GM19351 (cell line): ENCODE measurements around the gene ARHGAP10.
"Not testable (repeated sequence)": the region's sequence is repeated elsewhere in the genome, so short reads cannot be mapped to it uniquely, and the experiment has no call there.

Experiments
- ATAC-seq: cut with Tn5 transposase; IDR thresholded peaks from one replicate; pipeline ENCODE4 v1.9.1; 2021; ENCODE audit warnings: mild to moderate bottlenecking, moderate library complexity; ENCODE audit not compliant: unreplicated experiment

ARHGAP10 gene

DNA sequence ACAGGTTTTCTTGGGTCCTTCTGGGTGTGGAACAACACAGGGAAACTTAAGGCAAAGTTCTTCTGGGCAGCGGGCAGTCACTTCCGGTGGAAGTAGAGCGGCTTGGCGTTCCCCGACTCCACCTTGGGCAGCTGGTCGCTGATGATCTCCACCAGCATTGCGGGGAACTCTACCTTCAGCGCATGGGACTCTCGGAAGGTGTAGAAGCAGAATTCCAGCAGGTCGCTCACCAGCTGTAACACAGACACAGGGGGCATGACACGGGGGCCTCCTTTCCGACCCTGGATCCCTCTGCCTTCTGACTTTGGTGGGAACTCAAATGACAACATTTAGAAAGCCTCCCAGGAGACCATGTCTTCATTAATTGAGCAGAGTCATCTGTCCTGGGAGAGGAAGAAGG is 349.4 kb downstream of the ARHGAP10 start:
- no peak for ATAC-seq

DNA sequence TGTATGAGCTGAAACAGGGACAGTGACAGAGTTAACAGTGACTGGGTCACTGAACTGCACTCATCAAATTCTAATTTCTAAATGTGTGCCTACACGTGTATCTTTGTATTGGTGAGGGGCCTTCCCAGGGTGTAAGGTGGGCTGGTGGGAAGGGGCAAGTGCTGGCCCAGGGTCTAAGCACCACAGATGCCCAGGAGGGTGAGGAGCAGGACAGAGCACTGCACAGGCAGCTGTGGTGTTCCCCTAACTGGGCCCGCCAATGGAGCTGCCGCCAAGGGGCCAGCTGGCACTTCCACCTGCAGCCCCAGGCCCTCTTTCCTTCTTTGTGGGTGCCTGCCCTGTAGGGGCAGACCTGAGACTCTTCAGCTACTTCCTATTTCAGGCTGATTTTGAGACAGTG is 349.9 kb downstream of the ARHGAP10 start:
- ATAC-seq, result no peak

- ATAC-seq, result not testable (repeated sequence)
Measured at GRCh38 chr4:148083073-148083472, 351.2 kb downstream of the ARHGAP10 start.

DNA sequence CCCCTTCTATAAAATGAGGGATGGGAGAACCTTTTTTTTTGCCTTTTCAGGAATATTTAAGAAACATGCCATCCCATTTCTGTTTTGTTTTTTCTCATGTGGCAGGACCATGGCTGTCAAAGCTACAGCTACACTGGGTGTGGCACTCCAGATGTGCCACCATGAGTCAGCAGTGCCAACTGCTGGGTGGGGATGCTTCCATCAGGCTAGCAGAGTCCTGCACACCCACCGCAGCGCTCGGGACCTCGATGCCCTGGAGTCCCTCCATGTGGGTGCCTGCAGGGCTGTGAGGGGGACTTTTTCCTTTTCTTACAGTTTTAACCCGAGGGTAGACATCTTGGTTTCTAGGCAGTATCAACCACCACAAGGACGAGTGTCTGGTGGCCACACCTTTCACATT is 357.7 kb downstream of the ARHGAP10 start:
- ATAC-seq, result no peak

- no peak for ATAC-seq
Measured at GRCh38 chr4:148090029-148090428, 358.1 kb downstream of the ARHGAP10 start.

DNA sequence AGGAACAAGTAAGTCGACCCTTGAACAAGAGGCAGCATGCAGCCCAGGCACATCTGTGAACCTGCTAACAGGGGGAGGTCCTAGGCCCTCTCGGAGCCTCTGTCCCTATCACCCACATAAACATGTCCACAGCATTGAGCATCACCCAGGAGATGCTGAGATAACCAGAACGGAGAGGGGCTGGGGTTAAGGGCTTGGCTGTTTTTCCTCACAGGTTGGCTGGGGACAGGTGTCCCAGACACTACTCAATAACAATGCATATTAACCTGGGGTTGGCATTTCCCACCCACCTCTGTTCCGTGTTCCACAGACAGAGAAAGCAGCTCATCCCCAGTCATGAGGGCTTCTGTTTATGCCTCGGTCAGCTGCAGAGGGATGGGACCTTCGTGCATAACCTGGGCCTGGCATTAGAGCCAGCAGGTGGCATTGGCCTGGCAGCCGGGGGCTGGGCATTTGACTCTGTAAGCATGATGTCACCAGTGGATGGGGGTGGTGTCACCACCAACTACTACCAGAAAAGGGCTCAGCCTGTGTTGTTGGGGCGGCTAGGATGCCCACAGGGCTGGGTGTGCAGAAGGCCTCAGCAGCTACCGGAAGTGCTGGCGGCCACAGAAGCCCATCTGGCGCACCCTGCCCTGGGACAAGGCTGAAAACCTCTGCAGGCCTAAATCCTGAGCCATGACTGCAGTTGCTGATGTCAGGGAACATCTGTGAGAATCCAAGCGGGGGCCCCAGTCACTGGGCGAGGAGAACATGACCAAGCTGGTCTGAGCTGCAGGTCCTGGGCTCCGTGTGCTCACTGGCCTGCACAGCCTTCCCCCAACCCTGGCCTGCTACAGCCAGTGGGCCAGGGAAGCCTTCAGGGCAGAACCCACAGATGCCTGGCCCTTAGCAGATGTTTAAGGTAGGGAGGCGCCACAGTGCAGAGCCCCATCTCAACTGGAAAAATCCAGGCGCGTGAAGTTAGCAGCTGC is 358.9 kb downstream of the ARHGAP10 start:
- no peak for ATAC-seq

- no peak for ATAC-seq
Measured at GRCh38 chr4:148091896-148092295, 360.0 kb downstream of the ARHGAP10 start.

DNA sequence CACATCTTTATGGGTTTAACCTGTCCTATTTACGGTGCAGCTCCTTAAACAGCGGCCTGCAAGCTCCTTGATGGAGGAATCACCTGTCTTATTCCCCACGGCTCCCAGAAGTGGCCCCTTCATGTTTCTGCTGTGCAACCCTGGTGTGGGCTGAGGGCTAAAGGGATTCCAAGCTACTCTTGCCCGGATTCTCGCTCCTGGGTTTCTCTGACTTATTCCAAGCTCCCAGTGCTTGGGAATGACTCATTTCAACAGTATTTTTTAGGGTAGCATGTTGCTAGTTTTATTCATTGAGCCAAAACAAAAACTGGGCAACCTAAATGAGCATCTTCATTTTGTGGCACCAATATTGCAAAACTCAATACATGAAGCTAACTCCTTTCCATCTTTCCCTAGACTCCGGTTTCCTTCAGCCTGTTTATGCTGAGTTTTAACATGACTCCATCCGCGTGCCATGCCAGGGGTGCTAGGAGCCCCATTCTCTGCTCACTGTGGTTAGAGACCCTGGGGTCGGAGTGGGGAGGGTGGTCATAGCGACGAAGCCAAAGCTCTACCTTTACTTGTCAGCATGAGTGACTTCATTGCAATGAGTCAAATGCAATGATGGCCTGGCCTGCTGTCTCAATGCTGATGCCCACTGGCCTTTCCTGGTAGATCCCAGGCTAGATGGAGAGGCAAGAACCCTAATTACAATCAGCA is 360.6 kb downstream of the ARHGAP10 start:
- no peak for ATAC-seq

DNA sequence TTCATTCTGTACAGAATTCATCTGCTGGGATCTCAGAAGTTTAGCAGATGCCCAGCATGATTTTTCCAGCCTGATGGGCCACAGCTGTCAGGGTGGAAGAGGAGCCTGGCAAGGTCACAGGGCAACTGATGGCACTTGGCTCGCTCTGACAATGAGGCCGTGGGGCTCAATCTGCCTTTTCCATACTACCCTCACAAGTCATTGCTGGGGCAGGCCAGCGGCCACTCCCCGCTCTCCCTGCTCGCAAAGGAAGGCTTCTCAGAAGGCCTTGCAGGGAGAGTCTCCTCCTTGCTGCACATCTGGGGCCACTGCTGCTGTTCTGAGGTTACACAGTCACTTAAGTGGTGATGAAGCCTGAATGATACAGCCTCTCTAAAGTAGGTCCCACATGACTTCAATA is 361.2 kb downstream of the ARHGAP10 start:
- no peak for ATAC-seq

- ATAC-seq, result no peak
Measured at GRCh38 chr4:148094149-148094548, 362.3 kb downstream of the ARHGAP10 start.

DNA sequence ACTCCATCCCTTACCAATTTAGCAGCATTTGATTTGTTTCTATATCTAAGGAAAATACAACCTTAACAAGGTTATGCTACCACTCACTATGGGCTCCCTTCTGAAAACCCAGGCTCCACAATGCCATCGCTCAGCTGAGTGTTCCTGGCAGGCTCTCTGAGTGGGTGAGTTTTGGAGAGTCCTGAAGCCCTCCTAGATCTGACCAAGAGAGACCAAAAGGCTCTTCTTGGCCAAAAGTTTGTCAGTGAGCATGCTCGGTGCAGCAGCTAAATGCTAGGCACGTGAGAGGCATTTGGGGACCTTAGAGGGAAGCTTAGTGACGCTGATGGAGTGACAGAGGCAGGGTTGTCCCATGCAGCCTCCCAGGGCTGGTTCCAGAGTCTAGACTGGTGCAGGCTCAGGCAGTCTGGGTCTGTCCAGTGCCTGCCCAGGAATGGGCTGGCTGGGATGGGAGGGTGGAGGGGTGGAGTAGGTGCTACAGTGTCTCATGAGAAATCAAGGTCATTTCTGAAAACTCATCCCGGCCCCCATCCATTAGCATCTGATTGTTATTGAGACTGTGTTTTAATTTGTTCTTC is 363.5 kb downstream of the ARHGAP10 start:
- no peak for ATAC-seq

DNA sequence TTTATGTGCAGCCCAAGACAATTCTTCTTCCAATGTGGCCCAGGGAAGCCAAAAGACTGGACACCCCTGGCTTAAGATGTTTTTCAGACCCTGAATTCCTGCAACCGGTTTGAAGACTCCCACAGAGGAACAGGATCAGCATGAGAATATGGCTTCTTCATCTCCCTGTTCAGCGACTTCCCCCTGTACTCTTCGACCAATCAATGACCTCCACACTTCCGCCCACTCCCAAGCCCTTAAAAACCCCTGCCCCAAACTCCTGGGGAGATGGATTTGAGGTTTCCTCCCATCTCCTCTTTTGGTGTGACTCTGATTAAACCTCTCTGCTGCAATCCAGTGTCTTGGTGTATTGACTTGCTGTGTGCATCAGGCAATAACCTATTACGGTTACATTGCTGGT is 365.9 kb downstream of the ARHGAP10 start:
- ATAC-seq, result no peak

GRCh38 chr4:148101235-148101634 is 369.3 kb downstream of the ARHGAP10 start:
- ATAC-seq, result no peak

DNA sequence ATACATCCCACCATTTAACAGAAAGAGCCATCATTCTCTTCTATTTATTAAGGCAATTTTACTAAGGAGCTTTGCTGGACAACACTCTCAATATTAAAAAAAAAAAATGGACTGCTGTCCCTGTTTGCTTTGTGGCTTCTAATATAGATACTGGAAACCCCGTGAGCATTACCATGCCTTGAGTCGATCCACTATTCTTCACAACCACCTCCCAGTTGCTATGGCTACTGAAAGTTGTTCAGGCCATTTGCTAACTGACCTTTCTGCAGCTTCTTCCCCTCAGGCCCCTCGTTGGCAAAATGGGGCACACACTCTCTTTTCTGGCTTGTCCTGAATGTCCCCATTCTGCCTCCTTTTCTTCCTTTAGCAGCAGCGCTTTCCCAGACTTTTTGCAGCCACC is 369.9 kb downstream of the ARHGAP10 start:
- no peak for ATAC-seq

DNA sequence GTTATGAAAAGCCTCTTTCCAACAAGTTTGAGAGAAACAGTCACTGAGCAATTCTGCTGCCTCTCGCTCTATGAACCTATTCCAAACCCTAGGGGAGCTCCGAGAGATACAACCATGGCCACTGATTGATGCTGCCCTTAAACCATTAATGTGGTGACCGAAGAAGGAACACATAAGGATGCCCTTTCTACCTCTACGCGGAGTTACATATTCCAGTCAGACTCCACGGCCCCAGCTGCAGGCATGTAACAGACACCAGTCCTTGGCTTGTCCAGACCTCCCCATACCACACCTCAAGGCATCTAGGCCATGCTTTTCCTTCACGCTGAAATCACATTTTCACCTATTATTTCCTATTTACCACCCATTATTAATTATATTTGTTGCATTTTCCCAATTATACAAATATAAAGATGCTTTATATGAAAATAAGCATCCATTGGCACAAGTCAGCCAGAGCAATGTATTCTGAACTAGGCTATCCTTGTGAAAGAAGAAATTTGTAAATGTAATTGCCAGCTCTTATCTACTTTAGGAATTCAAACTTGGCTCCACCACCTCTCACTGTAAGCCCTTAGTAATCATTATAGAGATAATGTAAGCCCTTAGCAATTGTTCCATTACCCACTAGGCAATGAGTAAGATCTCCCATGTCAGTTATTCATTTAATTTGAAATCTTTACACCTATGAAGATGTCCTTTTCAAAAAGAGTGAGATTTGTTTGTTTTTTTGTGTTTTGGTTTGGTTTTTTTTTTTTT is 371.9 kb downstream of the ARHGAP10 start:
- no peak for ATAC-seq

DNA sequence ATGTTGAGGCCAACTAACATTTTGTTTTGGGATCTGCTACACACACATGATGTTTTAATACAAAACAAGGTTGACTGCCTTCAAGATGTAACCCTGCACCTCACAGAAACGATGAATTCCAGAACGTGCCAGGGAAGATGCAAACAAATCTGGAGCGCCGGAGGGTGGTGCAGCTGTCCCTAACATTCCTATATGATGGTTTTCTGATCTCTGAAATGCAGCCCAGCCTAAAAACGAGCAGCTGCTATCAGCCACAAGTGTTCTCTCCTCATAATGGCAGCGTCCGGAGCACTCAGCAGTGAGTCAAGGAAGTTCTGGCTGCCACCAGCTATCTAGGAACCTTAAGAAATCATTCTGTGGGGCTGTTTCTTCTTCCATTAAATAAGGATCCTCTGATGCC is 376.9 kb downstream of the ARHGAP10 start:
- ATAC-seq, result no peak

- no peak for ATAC-seq
Measured at GRCh38 chr4:148109216-148109615, 377.3 kb downstream of the ARHGAP10 start.

GRCh38 chr4:148110169-148110568 is 378.3 kb downstream of the ARHGAP10 start:
- no peak for ATAC-seq

GRCh38 chr4:148112231-148112982 is 380.5 kb downstream of the ARHGAP10 start:
- no peak for ATAC-seq

DNA sequence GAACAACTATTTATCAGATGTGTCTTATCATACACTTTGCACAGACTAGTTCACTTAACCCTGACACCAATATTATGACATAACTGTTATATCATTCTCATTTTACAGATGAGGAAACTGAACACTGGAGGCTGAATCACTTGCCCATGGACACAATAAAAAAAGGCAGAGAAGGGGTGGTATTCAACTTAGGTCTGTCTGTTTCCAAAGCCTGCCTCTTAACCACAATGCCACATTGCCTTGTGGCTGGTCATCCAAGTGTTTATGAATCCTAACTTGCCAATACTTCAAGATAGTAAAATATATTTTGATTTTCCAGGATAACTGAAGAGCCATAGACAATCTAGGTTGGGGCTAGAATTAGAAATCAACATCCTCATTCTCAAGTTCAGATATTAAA is 382.5 kb downstream of the ARHGAP10 start:
- no peak for ATAC-seq
